Astrocyte of the cerebellum (primary cell): ENCODE data around the gene FAM24A.
"Not testable (repeated sequence)": the region's sequence is repeated elsewhere in the genome, so short reads cannot be mapped to it uniquely, and the experiment has no call there.

Experiments used
- DNase-seq: peaks from one replicate; pipeline ENCODE4 v3.0.0-alpha.2; 2011; ENCODE audit warnings: low read depth
- H3K4me3 ChIP-seq: 2 replicates; pipeline ENCODE4 v1.5.1; 2011; ENCODE audit warnings: mild to moderate bottlenecking, low read depth, low read length, moderate library complexity
- CTCF ChIP-seq: IDR thresholded peaks from 2 replicates; pipeline ENCODE4 v1.5.1; 2012; ENCODE audit warnings: low read length, low read depth, moderate library complexity, mild to moderate bottlenecking; ENCODE audit errors: missing control alignments
- in situ Hi-C: cut with HindIII; loops from 2 replicates; pipeline ENCODE4 v1.10.0; 2017; ENCODE audit warnings: low sequenced_read_pairs

FAM24A gene, protein sequence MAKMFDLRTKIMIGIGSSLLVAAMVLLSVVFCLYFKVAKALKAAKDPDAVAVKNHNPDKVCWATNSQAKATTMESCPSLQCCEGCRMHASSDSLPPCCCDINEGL

DNA sequence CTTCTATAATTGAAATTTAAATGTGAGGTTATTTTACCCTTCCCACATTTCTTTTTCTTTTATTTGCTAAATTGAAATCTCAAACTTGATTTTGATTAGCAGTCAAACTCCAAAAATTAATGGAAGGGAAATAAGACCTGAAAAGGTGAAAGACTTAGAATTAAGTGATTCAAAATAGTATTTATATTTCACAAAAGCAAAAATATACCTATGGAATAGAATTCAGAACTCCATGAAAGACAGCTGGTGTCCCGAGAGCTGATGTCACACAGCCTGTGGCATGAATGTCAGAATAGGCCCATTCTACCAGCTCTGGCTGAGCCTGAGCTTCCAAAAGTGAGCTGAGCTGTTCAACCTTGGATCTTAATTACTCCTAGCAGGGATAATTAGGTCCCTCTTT, at the start of gene FAM24A:
Gene FAM24A, plus strand, starts transcription at position 301 of the 400 bp plus-strand sequence. CDS start 1,025 bp downstream, outside the sequence.
- no peak for TF ChIP-seq CTCF
- DNase-seq = no peak
- in situ Hi-C loops = no loop called here

DNA sequence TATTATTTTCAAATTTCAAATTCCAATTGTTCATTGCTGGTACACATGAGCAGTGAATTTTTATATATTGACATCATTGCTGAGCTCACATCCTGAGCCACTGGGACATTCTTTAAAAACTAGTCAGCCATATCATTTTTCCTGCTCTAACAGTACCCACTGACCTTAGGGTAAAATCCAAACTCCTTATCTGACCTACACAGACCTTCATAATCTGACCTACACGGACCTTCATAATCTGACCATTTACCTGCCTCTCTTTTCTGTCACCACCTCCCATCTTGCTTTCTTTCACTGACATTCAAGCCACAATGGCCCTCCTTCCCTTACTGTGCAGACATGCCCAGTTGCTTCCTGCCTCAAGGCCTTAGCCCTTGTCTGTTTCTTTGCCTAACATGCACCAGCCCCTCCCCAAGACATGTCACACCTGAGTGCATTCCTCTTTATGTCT, 48.7 kb upstream of the FAM24A start:
- no peak for TF ChIP-seq CTCF
- DNase-seq = no peak
- in situ Hi-C loops = no loop called here
- no peak overlapping the region for H3K4me3 ChIP-seq

More for the DNA sequence above, at the start of gene FAM24A:
- no peak within 1 kb of the TSS for H3K4me3 ChIP-seq

DNA sequence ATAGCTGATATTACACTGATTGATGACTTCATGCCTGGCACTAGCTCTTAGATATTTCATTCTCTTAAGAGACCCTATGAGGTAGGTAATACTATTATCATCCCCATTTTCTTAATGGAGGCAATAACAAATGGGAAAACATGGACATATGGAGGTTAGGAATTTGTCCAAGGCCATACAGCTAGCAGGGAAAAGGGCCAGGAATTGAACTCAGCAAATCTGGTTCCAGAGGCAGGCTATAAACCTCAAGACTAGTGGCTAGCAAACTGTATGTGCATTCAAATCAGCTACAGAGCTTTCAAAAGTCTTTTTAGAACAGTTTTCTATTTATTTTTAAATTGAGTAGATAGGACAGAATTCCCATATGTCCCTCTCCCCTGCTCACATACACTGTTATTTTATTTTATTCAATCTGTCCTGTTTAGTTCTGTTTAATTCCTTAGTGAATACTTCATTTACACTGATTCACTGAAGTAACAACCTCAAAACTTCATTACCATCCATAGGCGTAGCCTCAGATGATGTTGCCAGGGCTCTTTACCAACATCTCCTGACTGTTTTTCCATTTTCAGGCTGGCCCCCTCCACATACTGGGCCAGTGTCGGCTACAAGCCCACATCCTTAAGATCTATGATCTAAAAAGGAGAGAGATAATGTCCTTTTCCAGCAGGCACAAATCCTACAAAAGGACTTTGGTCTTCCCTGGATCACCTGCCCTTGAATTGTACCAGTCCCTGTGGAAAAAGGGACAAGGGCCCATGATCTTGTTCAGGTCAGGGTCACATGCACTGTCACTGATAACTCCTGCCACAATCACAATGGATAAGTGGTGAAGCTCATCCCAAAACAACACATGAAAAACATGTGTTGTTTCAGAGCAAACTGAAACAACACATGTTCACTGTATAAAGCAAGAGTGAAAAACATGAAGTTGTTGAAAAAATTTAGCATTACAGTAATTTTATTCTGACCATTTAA, 46.9 kb upstream of the FAM24A start:
- in situ Hi-C loops = no loop called here
- TF ChIP-seq CTCF = no peak
- H3K4me3 ChIP-seq = no peak overlapping the region
- DNase-seq = no peak

DNA sequence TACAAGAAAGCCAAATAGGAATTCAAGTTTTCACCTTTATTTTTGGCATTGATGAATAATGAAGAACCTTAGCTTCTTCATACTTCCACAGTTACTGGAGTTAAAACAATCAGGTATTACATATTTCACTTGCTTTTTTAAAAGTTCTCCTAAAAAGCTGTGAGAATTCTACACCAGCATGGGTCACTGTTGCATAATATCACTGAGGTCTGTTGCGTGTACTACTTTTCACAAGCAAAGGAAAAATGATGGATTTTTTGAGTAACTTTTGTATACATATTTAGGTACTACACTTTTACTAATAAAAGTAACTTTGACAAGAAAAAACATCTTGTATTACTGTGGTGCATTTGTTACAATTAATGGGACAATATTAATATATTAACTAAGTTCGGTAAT, 46.2 kb upstream of the FAM24A start:
- DNase-seq = no peak
- H3K4me3 ChIP-seq = no peak overlapping the region
- in situ Hi-C loops = no loop called here
- no peak for TF ChIP-seq CTCF

DNA sequence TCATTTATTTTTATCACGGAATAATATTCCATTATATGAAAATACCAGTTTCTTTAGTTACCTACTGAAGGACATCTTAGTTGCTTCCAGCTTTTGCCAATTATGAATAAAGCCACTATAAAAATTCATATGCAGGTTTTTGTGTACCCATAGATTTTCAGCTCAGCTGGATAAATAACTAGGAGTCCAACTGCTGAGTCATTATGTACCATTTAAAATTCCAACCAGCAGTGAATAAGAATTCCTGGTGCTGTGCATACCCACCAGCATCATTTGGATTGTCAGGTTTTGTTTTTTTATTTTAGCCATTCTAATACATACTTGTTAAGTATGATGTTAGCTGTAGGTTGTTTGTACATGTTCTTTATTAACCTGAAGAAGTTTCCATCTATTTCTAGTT, 45.5 kb upstream of the FAM24A start:
- H3K4me3 ChIP-seq = no peak overlapping the region
- no peak for TF ChIP-seq CTCF
- in situ Hi-C loops = no loop called here
- DNase-seq = no peak

- in situ Hi-C loops, DNase-seq, H3K4me3 ChIP-seq: not testable (repeated sequence)
Observed at GRCh38 chr10:122866757-122867482, 43.5 kb upstream of the FAM24A start.

DNA sequence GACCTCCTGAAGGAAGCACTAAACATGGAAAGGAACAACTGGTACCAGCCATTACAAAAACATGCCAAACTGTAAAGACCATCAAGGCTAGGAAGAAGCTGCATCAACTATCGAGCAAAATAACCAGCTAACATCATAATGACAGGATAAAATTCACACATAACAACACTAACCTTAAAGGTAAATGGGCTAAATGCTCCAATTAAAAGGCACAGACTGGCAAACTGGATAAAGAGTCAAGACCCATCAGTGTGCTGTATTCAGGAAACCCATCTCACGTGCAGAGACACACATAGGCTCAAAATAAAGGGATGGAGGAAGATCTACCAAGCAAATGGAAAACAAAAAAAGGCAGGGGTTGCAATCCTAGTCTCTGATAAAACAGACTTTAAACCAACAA, 41.6 kb upstream of the FAM24A start:
- in situ Hi-C loops, H3K4me3 ChIP-seq, DNase-seq: not testable (repeated sequence)

DNA sequence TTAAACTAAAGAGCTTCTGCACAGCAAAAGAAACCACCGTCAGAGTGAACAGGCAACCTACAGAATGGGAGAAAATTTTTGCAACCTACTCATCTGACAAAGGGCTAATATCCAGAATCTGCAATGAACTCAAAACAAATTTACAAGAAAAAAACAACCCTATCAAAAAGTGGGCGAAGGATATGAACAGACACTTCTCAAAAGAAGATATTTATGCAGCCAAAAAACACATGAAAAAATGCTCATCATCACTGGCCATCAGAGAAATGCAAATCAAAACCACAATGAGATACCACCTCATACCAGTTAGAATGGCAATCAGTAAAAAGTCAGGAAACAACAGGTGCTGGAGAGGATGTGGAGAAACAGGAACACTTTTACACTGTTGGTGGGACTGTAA, 38.5 kb upstream of the FAM24A start:
- DNase-seq, H3K4me3 ChIP-seq, in situ Hi-C loops: not testable (repeated sequence)
